A673 (cell line): ENCODE data around the gene ECSCR.
"Not testable (repeated sequence)": the region's sequence is repeated elsewhere in the genome, so short reads cannot be mapped to it uniquely, and the experiment has no call there.

Experiments
- EZH2 ChIP-seq: fragments of 200-600 bp; sonication (generic); IDR thresholded peaks from 2 replicates; pipeline ENCODE4 v1.6.1; 2017; ENCODE audit warnings: borderline replicate concordance, low read depth, mild to moderate bottlenecking, mixed read lengths, antibody characterized with exemption, low read length; ENCODE audit not compliant: poor library complexity, severe bottlenecking
- TF ChIP-seq, protein P1 (sequence below): fragments of 300-800, 200-600 bp; sonication (generic); conservative IDR thresholded peaks from 2 replicates; pipeline ENCODE4 v1.5.1; 2017; ENCODE audit warnings: low read depth, mild to moderate bottlenecking, antibody characterized with exemption, low read length, moderate library complexity, mixed read lengths

GRCh38 chr5:139503036-139503817 lies 40.7 kb upstream of the ECSCR start:
- TF ChIP-seq, protein P1, sequence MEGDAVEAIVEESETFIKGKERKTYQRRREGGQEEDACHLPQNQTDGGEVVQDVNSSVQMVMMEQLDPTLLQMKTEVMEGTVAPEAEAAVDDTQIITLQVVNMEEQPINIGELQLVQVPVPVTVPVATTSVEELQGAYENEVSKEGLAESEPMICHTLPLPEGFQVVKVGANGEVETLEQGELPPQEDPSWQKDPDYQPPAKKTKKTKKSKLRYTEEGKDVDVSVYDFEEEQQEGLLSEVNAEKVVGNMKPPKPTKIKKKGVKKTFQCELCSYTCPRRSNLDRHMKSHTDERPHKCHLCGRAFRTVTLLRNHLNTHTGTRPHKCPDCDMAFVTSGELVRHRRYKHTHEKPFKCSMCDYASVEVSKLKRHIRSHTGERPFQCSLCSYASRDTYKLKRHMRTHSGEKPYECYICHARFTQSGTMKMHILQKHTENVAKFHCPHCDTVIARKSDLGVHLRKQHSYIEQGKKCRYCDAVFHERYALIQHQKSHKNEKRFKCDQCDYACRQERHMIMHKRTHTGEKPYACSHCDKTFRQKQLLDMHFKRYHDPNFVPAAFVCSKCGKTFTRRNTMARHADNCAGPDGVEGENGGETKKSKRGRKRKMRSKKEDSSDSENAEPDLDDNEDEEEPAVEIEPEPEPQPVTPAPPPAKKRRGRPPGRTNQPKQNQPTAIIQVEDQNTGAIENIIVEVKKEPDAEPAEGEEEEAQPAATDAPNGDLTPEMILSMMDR, result not testable (repeated sequence)
- not testable (repeated sequence) for TF ChIP-seq EZH2
